A673 (cell line): ENCODE measurements around the gene AATF. TPM values are rescaled to one million over a fixed set of nuclear protein-coding genes. Genes with fewer than 3 reads are reported as not detected.

Source experiments
- BruUV-seq: library from RNA; stranded (reverse); fragments of 400-500 nt; replicated peaks from 2 replicates; lab custom pipeline; 2021; lab: Mats Ljungman, UMichigan
- CTCF ChIA-PET: fragments of 300-600 bp; sonication (Branson Sonifier 250); formaldehyde crosslinking; loops from one replicate; lab custom pipeline; 2022; ENCODE audit warnings: antibody characterized with exemption; lab: Charles Lee
- POLR2A ChIA-PET: fragments of 300-600 bp; sonication (Branson Sonifier 250); formaldehyde crosslinking; loops from one replicate; lab custom pipeline; 2022; ENCODE audit warnings: antibody characterized with exemption; ENCODE audit not compliant: low non-redundant PET; lab: Charles Lee
- DNase-seq: peaks from one replicate; pipeline ENCODE4 v3.0.0-alpha.2; 2015; ENCODE audit warnings: low spot score
- H3K27ac ChIP-seq: fragments of 200-600 bp; sonication (generic); 2 replicates; pipeline ENCODE4 v1.5.1; 2016; ENCODE audit warnings: mixed run types, low read depth, mild to moderate bottlenecking, mixed read lengths, antibody characterized with exemption, low read length; ENCODE audit not compliant: poor library complexity, severe bottlenecking
- H3K27me3 ChIP-seq: fragments of 200-600 bp; sonication (generic); replicated peaks from 2 replicates; pipeline ENCODE4 v1.6.1; 2017; ENCODE audit warnings: mixed run types, low read depth, mild to moderate bottlenecking, mixed read lengths, antibody characterized with exemption, low read length; ENCODE audit not compliant: insufficient read depth, poor library complexity
- H3K36me3 ChIP-seq: fragments of 200-600 bp; sonication (generic); 2 replicates; pipeline ENCODE4 v1.6.1; 2016; ENCODE audit warnings: mixed run types, mild to moderate bottlenecking, mixed read lengths, antibody characterized with exemption, low read length; ENCODE audit not compliant: insufficient read depth, poor library complexity, severe bottlenecking
- H3K4me1 ChIP-seq: fragments of 200-600 bp; sonication (generic); 2 replicates; pipeline ENCODE4 v1.6.1; 2017; ENCODE audit warnings: mixed run types, mild to moderate bottlenecking, mixed read lengths, antibody characterized with exemption, low read length; ENCODE audit not compliant: insufficient read depth, poor library complexity, severe bottlenecking
- H3K4me3 ChIP-seq: fragments of 200-600 bp; sonication (generic); 2 replicates; pipeline ENCODE4 v1.5.1; 2016; ENCODE audit warnings: low read depth, mixed run types, mild to moderate bottlenecking, mixed read lengths, low read length; ENCODE audit not compliant: poor library complexity, severe bottlenecking
- H3K9me3 ChIP-seq: fragments of 200-600 bp; sonication (generic); 2 replicates; pipeline ENCODE4 v1.6.1; 2016; ENCODE audit warnings: mixed run types, low read depth, mild to moderate bottlenecking, mixed read lengths, antibody characterized with exemption, low read length; ENCODE audit not compliant: poor library complexity, severe bottlenecking
- EZH2 ChIP-seq: fragments of 200-600 bp; sonication (generic); IDR thresholded peaks from 2 replicates; pipeline ENCODE4 v1.6.1; 2017; ENCODE audit warnings: borderline replicate concordance, low read depth, mild to moderate bottlenecking, mixed read lengths, antibody characterized with exemption, low read length; ENCODE audit not compliant: poor library complexity, severe bottlenecking
- intact Hi-C: fragments of 100-400 bp; cut with micrococcal nuclease; formaldehyde crosslinking; loops from one replicate; pipeline ENCODE4 v1.10.0; 2022; ENCODE audit not compliant: unreplicated experiment
- total RNA-seq: library from RNA; stranded (reverse); gene quantifications from 2 replicates; pipeline ENCODE4 v1.2.3, GENCODE V29; 2021
- TF ChIP-seq, protein P1 (sequence below): fragments of 300-800, 200-600 bp; sonication (generic); conservative IDR thresholded peaks from 2 replicates; pipeline ENCODE4 v1.5.1; 2017; ENCODE audit warnings: low read depth, mild to moderate bottlenecking, antibody characterized with exemption, low read length, moderate library complexity, mixed read lengths

The AATF gene
- total RNA-seq, 1 experiment from 2014 or later: 51.3 TPM

DNA sequence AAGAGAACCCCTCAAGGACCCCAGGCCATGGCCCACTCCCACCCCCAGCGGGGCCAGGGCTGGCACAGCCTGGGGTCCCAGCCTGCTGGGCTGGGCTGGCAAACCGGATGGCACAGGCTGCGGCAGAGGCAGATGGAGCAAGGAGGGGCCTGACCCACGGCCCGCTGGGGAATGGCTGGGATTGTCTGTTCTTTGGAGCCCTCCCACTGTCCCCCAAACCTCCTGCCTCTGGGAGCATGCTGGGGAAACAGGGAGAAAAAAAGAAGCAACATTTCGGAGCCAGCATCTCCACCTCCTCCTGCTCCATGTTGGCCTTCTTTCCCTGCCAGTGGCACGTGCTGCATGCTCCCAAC, 48.6 kb upstream of the AATF start:
- no TSS peak for BruUV-seq
- Histone ChIP-seq H3K4me1 (no peaks in the 10 kb centered on the region), H3K36me3 (no peaks in the 10 kb centered on the region), H3K9me3 (no peaks in the 10 kb centered on the region), H3K4me3 (no peak overlapping the region), H3K27ac (no peak overlapping the region), H3K27me3 (no peaks in the 10 kb centered on the region)
- no peak for DNase-seq
- intact Hi-C loops: no loop called here
- ChIA-PET POLR2A (no interaction called here), CTCF (no interaction called here)
- TF ChIP-seq EZH2: no peak
- TF ChIP-seq, protein P1, sequence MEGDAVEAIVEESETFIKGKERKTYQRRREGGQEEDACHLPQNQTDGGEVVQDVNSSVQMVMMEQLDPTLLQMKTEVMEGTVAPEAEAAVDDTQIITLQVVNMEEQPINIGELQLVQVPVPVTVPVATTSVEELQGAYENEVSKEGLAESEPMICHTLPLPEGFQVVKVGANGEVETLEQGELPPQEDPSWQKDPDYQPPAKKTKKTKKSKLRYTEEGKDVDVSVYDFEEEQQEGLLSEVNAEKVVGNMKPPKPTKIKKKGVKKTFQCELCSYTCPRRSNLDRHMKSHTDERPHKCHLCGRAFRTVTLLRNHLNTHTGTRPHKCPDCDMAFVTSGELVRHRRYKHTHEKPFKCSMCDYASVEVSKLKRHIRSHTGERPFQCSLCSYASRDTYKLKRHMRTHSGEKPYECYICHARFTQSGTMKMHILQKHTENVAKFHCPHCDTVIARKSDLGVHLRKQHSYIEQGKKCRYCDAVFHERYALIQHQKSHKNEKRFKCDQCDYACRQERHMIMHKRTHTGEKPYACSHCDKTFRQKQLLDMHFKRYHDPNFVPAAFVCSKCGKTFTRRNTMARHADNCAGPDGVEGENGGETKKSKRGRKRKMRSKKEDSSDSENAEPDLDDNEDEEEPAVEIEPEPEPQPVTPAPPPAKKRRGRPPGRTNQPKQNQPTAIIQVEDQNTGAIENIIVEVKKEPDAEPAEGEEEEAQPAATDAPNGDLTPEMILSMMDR: no peak

DNA sequence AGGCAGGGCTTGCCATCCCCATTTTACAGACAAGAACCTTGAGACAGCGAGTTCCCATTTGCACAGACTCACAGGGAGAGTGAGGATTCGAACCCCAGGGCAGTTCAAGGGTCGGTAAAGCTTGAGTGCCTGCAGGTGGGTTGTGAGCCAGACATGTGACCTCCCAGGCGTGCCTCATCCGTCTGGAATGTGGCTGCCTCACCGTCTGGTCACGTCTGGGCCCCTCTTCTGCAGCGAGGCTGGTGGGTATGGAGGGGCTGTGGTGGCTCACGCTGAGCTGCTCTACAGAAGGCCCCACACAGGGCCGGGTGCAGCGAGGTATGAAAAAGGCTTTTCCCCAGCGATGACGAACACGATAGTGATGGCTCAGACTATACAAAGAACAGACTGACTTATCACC, 47.2 kb upstream of the AATF start:
- Histone ChIP-seq H3K27me3 (no peaks in the 10 kb centered on the region), H3K27ac (no peak overlapping the region), H3K36me3 (no peaks in the 10 kb centered on the region), H3K4me1 (no peaks in the 10 kb centered on the region), H3K4me3 (no peak overlapping the region), H3K9me3 (no peaks in the 10 kb centered on the region)
- no peak for TF ChIP-seq EZH2
- TF ChIP-seq, protein P1: no peak
- ChIA-PET POLR2A (no interaction called here), CTCF (no interaction called here)
- DNase-seq: no peak
- intact Hi-C loops: no loop called here
- BruUV-seq: no TSS peak

DNA sequence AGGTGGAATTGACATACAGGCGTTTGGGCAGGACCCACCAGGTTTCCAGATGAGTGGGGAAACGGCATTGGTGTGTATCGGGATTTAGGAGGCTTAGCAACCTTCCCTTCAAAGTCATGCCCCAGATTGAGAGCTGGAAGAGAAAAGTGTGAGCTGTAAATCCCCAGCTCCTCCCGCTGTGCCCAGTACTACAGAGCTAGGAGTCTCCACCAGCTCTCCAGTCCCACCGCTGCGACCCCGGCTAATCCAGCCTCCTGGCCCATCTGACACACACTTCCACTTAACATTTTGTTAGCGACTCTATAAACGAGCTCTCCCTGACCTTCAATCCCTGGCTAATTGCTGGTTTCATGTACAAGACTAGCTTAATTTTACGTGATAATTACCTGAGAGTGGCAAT, 41.3 kb upstream of the AATF start:
- no peak overlapping the region for H3K27ac ChIP-seq
- BruUV-seq: no TSS peak
- H3K36me3 ChIP-seq: no peaks in the 10 kb centered on the region
- H3K27me3 ChIP-seq: peaks cover 3% of the 10 kb centered on the region
- CTCF ChIA-PET: no interaction called here
- H3K4me1 ChIP-seq: no peaks in the 10 kb centered on the region
- TF ChIP-seq, protein P1: no peak
- TF ChIP-seq EZH2: no peak
- POLR2A ChIA-PET: no interaction called here
- H3K4me3 ChIP-seq: no peak overlapping the region
- intact Hi-C loops: no loop called here
- no peaks in the 10 kb centered on the region for H3K9me3 ChIP-seq
- no peak for DNase-seq
